AML-193 (cell line): ENCODE measurements around the gene WDFY4.

Experiments
- DNase-seq, 2 experiments: peaks; one replicate each; lab custom pipeline; 2025; lab: John Stamatoyannopoulos, UW

Gene WDFY4

GRCh38 chr10:48907730-48908129 lies 223.1 kb downstream of the WDFY4 start:
- DNase-seq = no peak

DNA sequence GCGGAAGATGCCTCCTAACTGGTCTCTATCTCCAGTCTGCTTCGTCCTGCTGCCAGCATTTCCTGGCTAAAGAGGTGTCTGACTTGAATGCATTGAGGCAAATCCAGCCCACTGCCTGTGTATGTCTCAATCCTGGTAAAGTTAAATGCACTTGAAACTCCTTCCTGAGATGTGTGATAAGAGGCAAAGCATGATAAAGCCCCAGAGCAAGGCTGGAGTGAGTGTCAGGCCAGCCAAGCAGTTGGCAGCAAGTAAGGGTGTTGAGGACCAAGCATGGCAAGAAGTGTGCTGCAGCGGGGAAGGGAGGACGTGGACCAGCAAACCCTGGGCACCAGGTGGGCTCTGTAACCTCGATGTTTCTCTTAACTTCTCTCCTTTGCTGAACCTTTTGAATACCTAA lies 225.9 kb downstream of the WDFY4 start:
- DNase-seq = no peak

- DNase-seq = no peak
Measured at GRCh38 chr10:48913674-48914073, 229.0 kb downstream of the WDFY4 start.

DNA sequence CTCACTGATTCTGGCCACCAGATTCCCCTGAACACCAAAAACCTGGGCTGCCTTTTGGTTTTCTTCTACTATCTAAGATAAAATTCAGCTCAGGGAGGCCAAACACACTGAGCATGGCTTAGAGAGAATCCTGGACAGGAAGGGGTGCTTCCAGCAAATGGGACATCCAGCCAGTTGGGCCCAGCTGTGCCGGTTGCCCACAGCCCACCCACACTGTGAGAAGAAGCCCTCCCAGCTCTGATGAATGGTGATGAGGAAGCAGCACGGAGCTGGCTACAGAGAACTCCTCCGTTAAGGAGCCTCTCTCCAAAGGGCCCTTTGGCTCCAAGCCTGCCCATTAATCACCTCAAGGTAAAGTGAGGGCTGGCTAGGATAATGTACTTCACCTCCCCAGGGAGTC lies 239.1 kb downstream of the WDFY4 start:
- no peak for DNase-seq

- DNase-seq = no peak
Measured at GRCh38 chr10:48924988-48925387, 240.3 kb downstream of the WDFY4 start.

GRCh38 chr10:48926255-48926654 lies 241.6 kb downstream of the WDFY4 start:
- no peak for DNase-seq

DNA sequence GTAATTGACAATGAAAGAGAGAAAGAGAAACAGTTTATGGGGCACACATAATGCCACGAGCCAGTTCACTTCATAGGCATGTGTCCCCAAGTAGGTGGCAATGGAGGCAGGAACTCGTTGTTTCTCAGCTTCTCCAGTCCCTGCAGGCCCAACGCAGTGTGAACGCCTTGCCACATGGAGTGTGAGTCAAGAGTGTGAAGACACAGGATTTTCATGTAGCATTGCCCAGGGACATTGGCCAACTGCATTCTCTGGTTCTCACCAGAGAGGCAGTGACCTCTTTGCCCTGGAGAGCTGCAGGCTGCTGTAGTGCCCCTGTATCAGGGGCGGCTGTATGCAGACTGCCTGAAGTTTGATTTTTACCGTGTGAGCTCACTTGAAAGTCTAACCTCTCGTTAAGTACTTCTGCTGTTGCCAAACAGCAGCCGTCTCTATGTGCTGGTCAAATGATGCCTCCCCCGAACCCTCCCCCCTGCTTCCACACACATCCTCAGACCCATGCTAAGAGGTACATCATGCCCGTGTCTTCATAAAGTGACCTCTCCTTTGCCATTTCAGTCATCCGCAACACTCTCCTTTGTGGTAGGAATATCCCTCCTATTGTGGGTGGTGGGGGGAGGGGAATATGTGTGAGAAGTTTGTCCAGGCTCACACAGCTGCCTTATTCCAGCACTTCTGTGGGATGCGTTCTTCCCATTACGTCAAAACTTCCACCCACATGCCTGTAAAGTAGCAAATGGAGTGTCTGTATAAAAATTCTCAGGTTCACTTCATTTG lies 242.3 kb downstream of the WDFY4 start:
- DNase-seq = no peak

GRCh38 chr10:48929413-48929990 lies 244.8 kb downstream of the WDFY4 start:
- no peak for DNase-seq

DNA sequence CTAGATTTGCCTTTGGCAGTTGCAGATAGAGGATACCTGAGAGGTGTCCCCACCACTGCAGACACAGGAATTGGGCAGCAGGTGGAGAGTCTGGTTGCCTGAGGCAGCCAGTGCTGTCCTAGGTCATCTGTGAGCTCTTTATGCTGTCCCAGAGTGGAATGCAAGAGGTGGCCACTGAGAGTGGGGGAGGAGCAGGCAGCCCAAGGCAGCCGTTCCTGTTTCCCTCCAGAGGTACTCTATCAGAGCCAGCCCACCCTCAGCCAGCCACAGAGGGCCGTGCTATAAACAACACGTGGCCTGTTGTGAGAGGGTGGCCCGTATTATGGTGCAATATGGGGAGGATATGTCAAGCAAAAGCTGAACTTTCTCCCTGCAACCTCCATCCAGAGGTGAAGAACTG lies 246.5 kb downstream of the WDFY4 start:
- DNase-seq = no peak

DNA sequence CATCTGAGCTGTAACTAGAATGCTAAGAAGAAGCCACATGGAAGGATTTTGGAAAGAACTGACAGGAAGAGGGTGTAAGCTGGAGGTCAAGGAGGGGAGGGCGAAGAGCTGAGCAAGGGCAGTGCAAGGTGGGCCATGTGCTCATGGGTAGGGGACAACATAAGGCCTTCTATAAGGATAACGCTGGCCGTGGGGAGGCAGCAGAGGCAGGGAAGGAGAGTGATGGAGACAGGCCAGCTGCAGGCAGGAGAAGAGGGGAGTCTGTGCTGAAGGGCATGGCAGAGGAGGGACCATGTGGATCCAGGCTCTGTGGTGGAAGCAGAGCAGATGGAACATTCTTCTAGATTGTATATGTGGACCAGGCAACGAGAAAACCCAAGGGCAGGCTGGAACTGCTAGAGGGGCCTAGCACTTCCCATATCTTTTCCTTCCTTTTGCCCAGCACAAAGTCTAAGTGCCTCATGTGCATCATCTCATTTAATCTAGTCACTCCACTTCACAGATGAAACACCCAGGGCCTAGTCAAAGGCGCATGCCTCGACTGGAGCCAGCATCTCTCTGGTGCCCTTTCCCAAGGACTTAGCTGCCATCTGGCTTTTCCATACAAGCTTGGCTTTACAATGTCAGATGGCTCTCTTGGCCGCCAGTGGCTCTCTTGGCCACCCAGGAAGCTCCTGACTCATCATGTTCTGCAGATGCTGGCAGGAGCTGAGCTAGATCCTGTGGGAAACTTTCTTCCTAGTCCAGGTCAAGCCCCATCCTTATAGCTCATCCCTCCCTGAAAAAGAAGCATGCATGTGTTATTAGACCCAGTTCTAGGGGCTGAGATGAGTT lies 248.4 kb downstream of the WDFY4 start:
- DNase-seq = no peak

- DNase-seq = no peak
Measured at GRCh38 chr10:48934672-48935501, 250.2 kb downstream of the WDFY4 start.

- DNase-seq = no peak
Measured at GRCh38 chr10:48935577-48935976, 250.9 kb downstream of the WDFY4 start.

GRCh38 chr10:48937796-48938195 lies 253.1 kb downstream of the WDFY4 start:
- DNase-seq = no peak

DNA sequence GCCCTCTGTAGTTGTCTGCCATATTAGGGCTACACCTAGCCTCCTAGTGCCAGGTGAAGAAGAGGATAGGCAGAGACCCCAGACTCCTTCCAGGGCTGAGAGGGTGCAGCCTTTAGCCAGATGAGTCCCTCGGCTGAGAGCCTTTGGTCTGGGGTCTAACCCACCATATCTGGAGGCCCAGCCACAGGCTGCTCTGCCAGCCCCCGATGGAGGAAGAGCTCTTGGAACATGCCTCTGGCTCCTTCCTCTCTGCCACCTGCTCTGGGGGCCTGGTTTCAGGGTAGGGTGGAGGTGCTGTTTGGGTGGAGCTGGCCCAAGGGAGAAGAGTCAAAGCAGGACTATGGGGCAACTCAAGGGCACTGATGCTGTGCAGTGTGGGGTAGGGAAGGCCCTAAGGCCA lies 253.6 kb downstream of the WDFY4 start:
- DNase-seq = no peak

DNA sequence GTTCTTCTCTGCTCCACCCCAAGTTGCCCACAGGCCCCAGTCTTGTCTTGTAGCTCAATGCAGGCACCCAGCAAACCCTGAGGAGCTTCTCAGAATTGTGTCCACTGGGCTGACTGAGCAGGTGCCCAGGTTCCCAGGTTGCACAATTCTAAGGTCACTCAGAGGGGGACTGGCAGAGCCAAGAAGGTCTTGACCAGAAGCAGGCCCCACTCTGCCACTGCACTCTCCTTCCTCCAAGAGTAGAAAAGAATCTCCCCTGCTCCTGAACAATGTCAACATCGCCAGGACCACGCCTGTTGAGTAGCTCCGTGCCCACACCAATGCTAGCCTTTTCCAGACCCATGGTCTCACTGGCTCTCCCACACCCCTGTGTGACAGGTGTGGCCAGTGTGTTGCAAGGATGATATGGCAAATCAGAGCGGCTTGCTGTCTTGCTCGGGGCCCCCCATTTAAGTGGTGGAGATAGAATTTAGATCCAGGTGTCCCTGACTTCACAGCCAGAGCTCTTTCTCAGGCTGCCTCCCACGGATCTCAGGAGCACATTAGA lies 254.4 kb downstream of the WDFY4 start:
- DNase-seq = no peak

- no peak for DNase-seq
Measured at GRCh38 chr10:48939790-48940325, 255.2 kb downstream of the WDFY4 start, which contains the start of gene LRRC18. TSS of gene LRRC18 (minus strand) at chr10:48939840. CDS start at chr10:48914155, 25,685 bp downstream.

DNA sequence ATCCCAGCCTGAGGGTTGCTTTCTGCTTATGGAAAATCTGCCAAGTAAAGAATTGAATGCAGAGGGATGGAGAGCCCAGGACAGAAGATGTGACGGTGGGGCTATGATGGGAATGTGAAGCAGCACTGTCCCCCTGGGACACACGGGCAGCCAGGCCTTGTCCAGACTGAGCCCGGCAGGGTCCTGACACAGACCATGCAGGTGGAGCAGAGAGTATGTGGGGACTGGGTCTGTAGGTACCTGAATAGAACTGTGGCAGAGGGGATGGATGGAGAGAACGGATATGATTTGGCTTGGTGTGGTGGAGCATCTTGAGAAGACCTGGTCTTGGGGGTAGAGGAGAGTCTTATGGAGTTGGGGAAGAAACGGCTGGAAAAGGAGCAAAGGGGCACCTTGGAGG lies 255.7 kb downstream of the WDFY4 start:
- DNase-seq = no peak

GRCh38 chr10:48940958-48941357 lies 256.3 kb downstream of the WDFY4 start:
- no peak for DNase-seq

DNA sequence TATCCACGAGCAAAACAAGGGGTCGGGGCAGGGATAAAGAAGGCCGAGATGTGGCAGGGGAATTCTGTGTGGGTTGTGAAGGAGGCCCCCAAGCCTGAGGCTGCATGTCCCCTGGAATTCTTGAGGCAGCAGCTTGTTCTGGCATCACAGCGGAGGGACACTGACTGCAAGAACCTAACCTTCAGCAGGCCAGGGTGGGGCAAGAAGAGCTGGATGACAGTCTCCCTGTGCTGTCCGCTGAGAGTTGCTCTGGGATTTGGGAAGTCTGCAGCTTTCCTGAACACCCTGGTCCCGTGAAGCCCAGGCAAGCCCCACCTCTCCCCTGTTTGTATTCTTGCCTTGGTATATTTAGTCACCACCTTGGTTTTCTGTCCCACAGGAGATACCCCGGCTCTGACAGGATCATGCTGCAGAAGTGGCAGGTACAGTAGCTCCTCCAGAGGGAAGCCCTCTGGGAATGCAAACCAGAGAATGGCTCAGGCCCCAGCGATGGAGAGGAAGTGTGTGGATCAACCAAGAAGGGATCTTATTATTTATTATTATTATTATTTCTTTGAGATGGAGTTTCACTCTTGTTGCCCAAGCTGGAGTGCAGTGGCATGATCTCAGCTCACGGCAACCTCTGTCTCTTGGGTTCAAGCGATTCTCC lies 256.9 kb downstream of the WDFY4 start:
- DNase-seq = no peak

- no peak for DNase-seq
Measured at GRCh38 chr10:48943096-48943495, 258.4 kb downstream of the WDFY4 start.

DNA sequence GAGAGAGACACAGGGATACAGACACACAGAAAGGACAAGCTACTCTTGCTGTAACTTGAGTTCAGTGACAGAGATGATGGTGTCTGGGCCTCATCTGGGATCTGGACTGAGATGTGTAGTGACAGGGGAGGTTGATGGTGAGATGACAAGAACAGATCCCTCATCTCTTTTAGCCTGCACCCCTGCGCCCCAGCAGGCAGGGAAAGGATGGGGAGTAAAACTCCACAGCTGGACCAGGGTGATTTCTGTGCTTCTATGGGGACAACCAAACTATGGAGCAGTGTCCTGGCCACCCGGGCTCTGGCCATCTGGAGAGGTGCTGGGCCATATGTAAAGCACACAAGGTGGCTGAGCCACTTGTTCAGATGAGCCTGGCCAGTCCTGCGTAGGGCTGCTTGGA lies 259.5 kb downstream of the WDFY4 start:
- DNase-seq = no peak
